ENCODE data around the gene METRN. TPM values are rescaled to one million over a fixed set of nuclear protein-coding genes. Genes with fewer than 3 reads are reported as not detected.
"Not testable (repeated sequence)": the region's sequence is repeated elsewhere in the genome, so short reads cannot be mapped to it uniquely, and the experiment has no call there.

METRN gene
- total RNA-seq, 1 experiment from 2014 or later = 25.2 TPM

DNA sequence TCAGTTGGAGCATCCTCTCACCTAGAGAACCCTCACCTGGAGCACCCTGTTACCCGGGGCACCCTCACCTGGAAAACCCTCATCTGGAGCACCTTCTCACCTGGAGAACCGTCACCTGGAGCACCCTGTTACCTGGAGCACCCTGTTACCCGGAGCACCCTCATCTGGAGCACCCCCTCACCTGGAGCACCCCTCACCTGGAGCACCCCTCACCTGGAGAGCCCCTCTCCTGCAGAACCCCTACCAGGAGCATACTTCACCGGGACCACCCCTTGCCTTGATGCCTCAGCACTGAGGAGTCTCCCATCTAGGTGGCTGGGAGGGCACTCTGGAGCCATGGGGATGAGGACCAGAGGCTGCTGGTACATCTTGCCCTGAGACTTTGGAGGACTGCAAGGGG is 6.0 kb upstream of the METRN start:
- DNase-seq = no peak
- Histone ChIP-seq H4K20me1 (ENCODE audit: insufficient read depth, low read depth, low read length) (peaks cover 15% of the 10 kb centered on the region; the same call in 1 of the 2 replicates), H3K4me1 (ENCODE audit: low read length) (peaks cover 9% of the 10 kb centered on the region), H3K36me3 (ENCODE audit: insufficient read depth, low read length) (no peaks in the 10 kb centered on the region), H3K9me2 (replicated peaks; ENCODE audit: insufficient read depth, low read length) (no peaks in the 10 kb centered on the region), H3K79me2 (ENCODE audit: low read length) (no peaks in the 10 kb centered on the region), H3K27me3 (ENCODE audit: low read length) (no peaks in the 10 kb centered on the region), H3K27ac (ENCODE audit: low read length) (no peak overlapping the region), H3K9ac (ENCODE audit: low read length) (no peak overlapping the region), H3K9me3 (ENCODE audit: low read length) (no peaks in the 10 kb centered on the region), H2AFZ (ENCODE audit: low read length) (no peak overlapping the region), H3K4me2 (ENCODE audit: low read depth, low read length, poor library complexity, severe bottlenecking) (no peak overlapping the region), H3K4me3 (ENCODE audit: low read length) (no peak overlapping the region)

GRCh38 chr16:709566-710499 is 5.1 kb upstream of the METRN start:
- no peak overlapping the region for H3K4me2 ChIP-seq (ENCODE audit: low read depth, low read length, poor library complexity, severe bottlenecking)
- H3K9me3 ChIP-seq (ENCODE audit: low read length) = no peaks in the 10 kb centered on the region
- no peaks in the 10 kb centered on the region for H3K36me3 ChIP-seq (ENCODE audit: insufficient read depth, low read length)
- H3K9ac ChIP-seq (ENCODE audit: low read length) = no peak overlapping the region
- H3K4me3 ChIP-seq (ENCODE audit: low read length) = no peak overlapping the region
- no peak overlapping the region for H3K27ac ChIP-seq (ENCODE audit: low read length)
- peaks cover 17% of the 10 kb centered on the region; the same call in 1 of the 2 replicates for H4K20me1 ChIP-seq (ENCODE audit: insufficient read depth, low read depth, low read length)
- H3K27me3 ChIP-seq (ENCODE audit: low read length) = no peaks in the 10 kb centered on the region
- peaks cover 15% of the 10 kb centered on the region for H3K4me1 ChIP-seq (ENCODE audit: low read length)
- H2AFZ ChIP-seq (ENCODE audit: low read length) = no peak overlapping the region
- DNase-seq = peak; percentile 64
- H3K9me2 ChIP-seq (replicated peaks; ENCODE audit: insufficient read depth, low read length) = no peaks in the 10 kb centered on the region
- H3K79me2 ChIP-seq (ENCODE audit: low read length) = no peaks in the 10 kb centered on the region

GRCh38 chr16:710500-711075 is 4.3 kb upstream of the METRN start:
- Histone ChIP-seq H3K9me2 (replicated peaks; ENCODE audit: insufficient read depth, low read length) (no peaks in the 10 kb centered on the region), H3K27ac (ENCODE audit: low read length) (no peak overlapping the region), H2AFZ (ENCODE audit: low read length) (no peak overlapping the region), H3K4me1 (ENCODE audit: low read length) (peaks cover 18% of the 10 kb centered on the region), H3K4me3 (ENCODE audit: low read length) (no peak overlapping the region), H3K79me2 (ENCODE audit: low read length) (no peaks in the 10 kb centered on the region), H3K27me3 (ENCODE audit: low read length) (no peaks in the 10 kb centered on the region), H3K4me2 (ENCODE audit: low read depth, low read length, poor library complexity, severe bottlenecking) (no peak overlapping the region), H4K20me1 (ENCODE audit: insufficient read depth, low read depth, low read length) (peaks cover 17% of the 10 kb centered on the region; the same call in 1 of the 2 replicates), H3K9ac (ENCODE audit: low read length) (no peak overlapping the region), H3K36me3 (ENCODE audit: insufficient read depth, low read length) (no peaks in the 10 kb centered on the region), H3K9me3 (ENCODE audit: low read length) (no peaks in the 10 kb centered on the region)
- peak; percentile 42 for DNase-seq

GRCh38 chr16:711084-711483 is 3.8 kb upstream of the METRN start:
- no peaks in the 10 kb centered on the region for H3K36me3 ChIP-seq (ENCODE audit: insufficient read depth, low read length)
- no peaks in the 10 kb centered on the region for H3K9me2 ChIP-seq (replicated peaks; ENCODE audit: insufficient read depth, low read length)
- H3K4me1 ChIP-seq (ENCODE audit: low read length) = peaks cover 22% of the 10 kb centered on the region
- DNase-seq = no peak
- no peak overlapping the region for H3K4me2 ChIP-seq (ENCODE audit: low read depth, low read length, poor library complexity, severe bottlenecking)
- peaks cover 20% of the 10 kb centered on the region; the same call in 1 of the 2 replicates for H4K20me1 ChIP-seq (ENCODE audit: insufficient read depth, low read depth, low read length)
- no peak overlapping the region for H3K27ac ChIP-seq (ENCODE audit: low read length)
- H3K9ac ChIP-seq (ENCODE audit: low read length) = no peak overlapping the region
- H3K9me3 ChIP-seq (ENCODE audit: low read length) = no peaks in the 10 kb centered on the region
- H3K79me2 ChIP-seq (ENCODE audit: low read length) = peaks cover 3% of the 10 kb centered on the region; the same call in 1 of the 2 replicates
- no peak overlapping the region for H3K4me3 ChIP-seq (ENCODE audit: low read length)
- no peak overlapping the region for H2AFZ ChIP-seq (ENCODE audit: low read length)
- H3K27me3 ChIP-seq (ENCODE audit: low read length) = no peaks in the 10 kb centered on the region

DNA sequence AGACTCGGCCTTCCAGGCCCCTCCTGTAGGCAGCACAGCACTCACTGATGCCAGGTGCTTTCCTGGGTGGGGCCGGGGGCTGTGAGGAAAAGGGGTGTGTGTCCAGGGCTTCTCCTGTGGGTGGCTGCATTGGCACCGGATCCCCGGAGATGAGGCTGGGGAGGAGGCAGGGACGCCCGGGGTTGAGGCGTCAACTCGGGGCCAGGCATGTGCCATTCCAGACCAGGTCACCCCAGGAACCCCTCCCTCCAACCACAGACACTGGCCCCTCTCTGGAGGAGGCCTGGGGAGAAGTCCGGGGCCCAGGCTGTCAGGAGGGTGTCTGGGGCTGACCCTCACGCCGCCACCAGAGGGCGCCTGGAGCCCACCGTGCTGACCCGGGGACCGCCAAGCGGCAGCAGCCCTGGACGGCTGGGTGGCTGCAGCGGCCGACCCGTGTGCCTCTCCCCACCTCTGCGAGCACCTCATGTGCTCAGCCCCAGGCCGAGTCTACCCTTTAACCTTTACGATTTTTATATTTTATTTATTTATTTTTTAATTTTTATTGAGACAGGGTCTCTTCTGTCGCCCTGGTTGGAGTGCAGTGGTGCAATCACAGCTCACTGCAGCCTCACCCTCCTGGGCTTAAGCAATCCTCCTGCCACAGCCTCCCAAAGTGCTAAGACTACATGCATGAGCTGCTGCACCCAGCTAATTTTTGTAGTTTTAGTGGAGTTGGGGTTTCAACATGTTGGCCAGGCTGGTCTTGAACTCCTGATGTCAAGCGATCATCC is 3.2 kb upstream of the METRN start:
- peak; percentile 90 for DNase-seq
- Histone ChIP-seq H3K9me3 (ENCODE audit: low read length) (no peaks in the 10 kb centered on the region), H3K9me2 (replicated peaks; ENCODE audit: insufficient read depth, low read length) (no peaks in the 10 kb centered on the region), H3K79me2 (ENCODE audit: low read length) (peaks cover 4% of the 10 kb centered on the region; the same call in 1 of the 2 replicates), H3K27ac (ENCODE audit: low read length) (no peak overlapping the region), H4K20me1 (ENCODE audit: insufficient read depth, low read depth, low read length) (peaks cover 25% of the 10 kb centered on the region; the same call in 1 of the 2 replicates), H3K9ac (ENCODE audit: low read length) (no peak overlapping the region), H3K27me3 (ENCODE audit: low read length) (no peaks in the 10 kb centered on the region), H2AFZ (ENCODE audit: low read length) (no peak overlapping the region), H3K4me3 (ENCODE audit: low read length) (no peak overlapping the region), H3K4me2 (ENCODE audit: low read depth, low read length, poor library complexity, severe bottlenecking) (no peak overlapping the region), H3K36me3 (ENCODE audit: insufficient read depth, low read length) (no peaks in the 10 kb centered on the region), H3K4me1 (ENCODE audit: low read length) (peaks cover 28% of the 10 kb centered on the region)

- H3K27me3 ChIP-seq (ENCODE audit: low read length); H3K9ac ChIP-seq (ENCODE audit: low read length); H3K79me2 ChIP-seq (ENCODE audit: low read length); H3K36me3 ChIP-seq (ENCODE audit: insufficient read depth, low read length); H3K27ac ChIP-seq (ENCODE audit: low read length); H3K4me2 ChIP-seq (ENCODE audit: low read depth, low read length, poor library complexity, severe bottlenecking); H3K4me3 ChIP-seq (ENCODE audit: low read length); H2AFZ ChIP-seq (ENCODE audit: low read length); H3K9me3 ChIP-seq (ENCODE audit: low read length); H3K9me2 ChIP-seq (replicated peaks; ENCODE audit: insufficient read depth, low read length): not testable (repeated sequence)
- DNase-seq = peak; percentile 78
- Histone ChIP-seq H4K20me1 (ENCODE audit: insufficient read depth, low read depth, low read length) (peaks cover 35% of the 10 kb centered on the region), H3K4me1 (ENCODE audit: low read length) (peaks cover 39% of the 10 kb centered on the region)
Measured at GRCh38 chr16:712740-713250, 2.1 kb upstream of the METRN start.

- no peaks in the 10 kb centered on the region for H3K9me2 ChIP-seq (replicated peaks; ENCODE audit: insufficient read depth, low read length)
- peaks cover 4% of the 10 kb centered on the region; the same call in 1 of the 2 replicates for H3K79me2 ChIP-seq (ENCODE audit: low read length)
- no peak overlapping the region for H2AFZ ChIP-seq (ENCODE audit: low read length)
- no peak overlapping the region for H3K9ac ChIP-seq (ENCODE audit: low read length)
- peaks cover 38% of the 10 kb centered on the region for H4K20me1 ChIP-seq (ENCODE audit: insufficient read depth, low read depth, low read length)
- no peak for DNase-seq
- H3K36me3 ChIP-seq (ENCODE audit: insufficient read depth, low read length) = no peaks in the 10 kb centered on the region
- H3K27ac ChIP-seq (ENCODE audit: low read length) = no peak overlapping the region
- H3K4me3 ChIP-seq (ENCODE audit: low read length) = no peak overlapping the region
- H3K4me1 ChIP-seq (ENCODE audit: low read length) = peaks cover 46% of the 10 kb centered on the region
- H3K27me3 ChIP-seq (ENCODE audit: low read length) = no peaks in the 10 kb centered on the region
- H3K9me3 ChIP-seq (ENCODE audit: low read length) = no peaks in the 10 kb centered on the region
- peak overlapping the region; percentile 48 for H3K4me2 ChIP-seq (ENCODE audit: low read depth, low read length, poor library complexity, severe bottlenecking)
Measured at GRCh38 chr16:714079-714478, 839 bp upstream of the METRN start.

Data from Karpas-422 (cell line).